Smooth muscle cell (in vitro differentiated cells): ENCODE data around the gene TNRC6C. TPM values are rescaled to one million over a fixed set of nuclear protein-coding genes. Genes with fewer than 3 reads are reported as not detected.
"Not testable (repeated sequence)": the region's sequence is repeated elsewhere in the genome, so short reads cannot be mapped to it uniquely, and the experiment has no call there.

Experiments used
- DNase-seq: peaks from one replicate; lab custom pipeline; 2025; ENCODE audit not compliant: unreplicated experiment; lab: John Stamatoyannopoulos, UW
- H2AFZ ChIP-seq: fragments of 200-600 bp; sonication (generic); 2 replicates; pipeline ENCODE4 v1.6.0; 2016; ENCODE audit warnings: antibody characterized with exemption, low read depth, mild to moderate bottlenecking
- H3F3A ChIP-seq: fragments of 200-600 bp; sonication (generic); 2 replicates; pipeline ENCODE4 v1.6.0; 2017; ENCODE audit warnings: antibody characterized with exemption, low read depth
- H3K27ac ChIP-seq: fragments of 200-600 bp; sonication (generic); 2 replicates; pipeline ENCODE4 v1.5.1; 2016; ENCODE audit warnings: low read depth, mild to moderate bottlenecking
- H3K27me3 ChIP-seq: fragments of 200-600 bp; sonication (generic); 2 replicates; pipeline ENCODE4 v1.6.1; 2016; ENCODE audit warnings: low read depth, mild to moderate bottlenecking
- H3K36me3 ChIP-seq: fragments of 200-600 bp; sonication (generic); 2 replicates; pipeline ENCODE4 v1.5.1; 2016; ENCODE audit warnings: low read depth
- H3K4me1 ChIP-seq: fragments of 200-600 bp; sonication (generic); 2 replicates; pipeline ENCODE4 v1.5.1; 2016; ENCODE audit warnings: low read depth
- H3K4me2 ChIP-seq: fragments of 200-600 bp; sonication (generic); 2 replicates; pipeline ENCODE4 v1.6.0; 2016; ENCODE audit warnings: mild to moderate bottlenecking
- H3K4me3 ChIP-seq: fragments of 200-600 bp; sonication (generic); 2 replicates; pipeline ENCODE4 v1.5.1; 2016; ENCODE audit warnings: mild to moderate bottlenecking
- H3K79me2 ChIP-seq: fragments of 200-600 bp; sonication (generic); 2 replicates; pipeline ENCODE4 v1.6.0; 2016; ENCODE audit warnings: low read depth, mild to moderate bottlenecking
- H3K9ac ChIP-seq: fragments of 200-600 bp; sonication (generic); 2 replicates; pipeline ENCODE4 v1.6.0; 2016; ENCODE audit warnings: low read depth
- H3K9me3 ChIP-seq: fragments of 200-600 bp; sonication (generic); replicated peaks from 2 replicates; pipeline ENCODE4 v1.5.1; 2016; ENCODE audit warnings: low read depth
- H4K20me1 ChIP-seq: fragments of 200-600 bp; sonication (generic); 2 replicates; pipeline ENCODE4 v1.6.0; 2016; ENCODE audit warnings: low read depth
- CTCF ChIP-seq: fragments of 200-600 bp; sonication (generic); IDR thresholded peaks from 2 replicates; pipeline ENCODE4 v1.5.1; 2017; ENCODE audit warnings: borderline replicate concordance, mild to moderate bottlenecking, antibody characterized with exemption; ENCODE audit not compliant: insufficient read depth, poor library complexity, severe bottlenecking
- WGBS: methylation state at CpG from one replicate; pipeline ENCODE4 v1.1.7; 2016; ENCODE audit warnings: low lambda C conversion rate; 5-methylcytosine and 5-hydroxymethylcytosine counted together
- polyA plus RNA-seq: library from polyadenylated mRNA; unstranded; fragments of >200 nt; fragmentation: Nextera tagmentation; extraction: Ambion mirVana; gene quantifications from 2 replicates; pipeline ENCODE4 v1.2.1, GENCODE V29; 2016
- total RNA-seq: library from RNA; depleted of rRNA; stranded (reverse); fragments of >200 nt; gene quantifications from 2 replicates; pipeline ENCODE4 v1.2.3, GENCODE V29; 2014

Gene TNRC6C
- total and polyA plus RNA-seq, 2 experiments from 2014 or later: 2.4 to 3.9 TPM

GRCh38 chr17:78113804-78114785 is 155.6 kb downstream of the TNRC6C start:
- no peaks in the 10 kb centered on the region for H3K9me3 ChIP-seq
- H3K4me2 ChIP-seq: no peak overlapping the region
- no peaks in the 10 kb centered on the region for H3K4me1 ChIP-seq
- no peak for TF ChIP-seq CTCF
- H3K4me3 ChIP-seq: no peak overlapping the region
- H3K27ac ChIP-seq: no peak overlapping the region
- no peaks in the 10 kb centered on the region for H4K20me1 ChIP-seq
- DNase-seq: no peak
- no peak overlapping the region for H2AFZ ChIP-seq
- no peaks in the 10 kb centered on the region for H3K27me3 ChIP-seq
- no peak overlapping the region for H3K9ac ChIP-seq
- H3F3A ChIP-seq: no peaks in the 10 kb centered on the region
- WGBS: 94% methylated on average over 25 of the region's 25 CpGs
- no peaks in the 10 kb centered on the region for H3K36me3 ChIP-seq
- H3K79me2 ChIP-seq: no peaks in the 10 kb centered on the region

GRCh38 chr17:78114831-78115723 is 156.6 kb downstream of the TNRC6C start:
- Histone ChIP-seq H4K20me1 (no peaks in the 10 kb centered on the region), H3K27ac (no peak overlapping the region), H3K79me2 (no peaks in the 10 kb centered on the region), H3K9me3 (no peaks in the 10 kb centered on the region), H3K4me3 (no peak overlapping the region), H3K27me3 (no peaks in the 10 kb centered on the region), H3F3A (no peaks in the 10 kb centered on the region), H3K36me3 (no peaks in the 10 kb centered on the region), H3K4me1 (no peaks in the 10 kb centered on the region), H2AFZ (no peak overlapping the region), H3K9ac (no peak overlapping the region), H3K4me2 (no peak overlapping the region)
- TF ChIP-seq CTCF: no peak
- no peak for DNase-seq
- WGBS: 96% methylated on average over 23 of the region's 28 CpGs

- not testable (repeated sequence) for H4K20me1 ChIP-seq, H3K4me1 ChIP-seq, H3K4me2 ChIP-seq, H3K4me3 ChIP-seq, H3K36me3 ChIP-seq, H2AFZ ChIP-seq, DNase-seq, H3K27me3 ChIP-seq, H3F3A ChIP-seq, H3K9me3 ChIP-seq, H3K9ac ChIP-seq, H3K27ac ChIP-seq, H3K79me2 ChIP-seq
- WGBS: 97% methylated on average over 14 of the region's 18 CpGs
Measured at GRCh38 chr17:78115803-78116202, 157.3 kb downstream of the TNRC6C start.

- DNase-seq: no peak
- H3K9ac ChIP-seq: no peak overlapping the region
- no peak overlapping the region for H3K4me2 ChIP-seq
- 97% methylated on average over 9 of the region's 9 CpGs for WGBS
- H3K79me2 ChIP-seq: no peaks in the 10 kb centered on the region
- no peak overlapping the region for H3K27ac ChIP-seq
- no peak overlapping the region for H2AFZ ChIP-seq
- no peaks in the 10 kb centered on the region for H3K36me3 ChIP-seq
- H3K27me3 ChIP-seq: no peaks in the 10 kb centered on the region
- no peak for TF ChIP-seq CTCF
- H3K9me3 ChIP-seq: no peaks in the 10 kb centered on the region
- no peaks in the 10 kb centered on the region for H3K4me1 ChIP-seq
- no peaks in the 10 kb centered on the region for H4K20me1 ChIP-seq
- H3F3A ChIP-seq: no peaks in the 10 kb centered on the region
- H3K4me3 ChIP-seq: no peak overlapping the region
Measured at GRCh38 chr17:78116411-78116810, 157.9 kb downstream of the TNRC6C start.
